Measurements from ENCODE around the gene CYB5R2.

Gene CYB5R2

GRCh38 chr11:7694235-7694634, 20.9 kb upstream of the CYB5R2 start:
- no peaks in the 10 kb centered on the region for H3K27me3 ChIP-seq
- TF ChIP-seq CTCF (IDR thresholded peaks at IDR 0.05) = no peak
- H3K4me1 ChIP-seq = no peaks in the 10 kb centered on the region
- DNase-seq = no peak
- H3K36me3 ChIP-seq = no peaks in the 10 kb centered on the region
- peak overlapping the region; percentile 5 to 21 for H3K4me3 ChIP-seq
- H3K27ac ChIP-seq = no peak overlapping the region
- intact Hi-C loops (cut with DNase I; ENCODE audit: low total_unique reads) = no loop called here
- H3K9me3 ChIP-seq = no peaks in the 10 kb centered on the region

GRCh38 chr11:7692426-7692825, 19.1 kb upstream of the CYB5R2 start:
- Histone ChIP-seq H3K4me1 (no peaks in the 10 kb centered on the region), H3K27ac (no peak overlapping the region), H3K27me3 (no peaks in the 10 kb centered on the region), H3K36me3 (no peaks in the 10 kb centered on the region), H3K9me3 (no peaks in the 10 kb centered on the region), H3K4me3 (no peak overlapping the region)
- intact Hi-C loops (cut with DNase I; ENCODE audit: low total_unique reads) = no loop called here
- no peak for DNase-seq
- TF ChIP-seq CTCF (IDR thresholded peaks at IDR 0.05) = no peak

- intact Hi-C loops (cut with DNase I; ENCODE audit: low total_unique reads) = no loop called here
- no peak for TF ChIP-seq CTCF (IDR thresholded peaks at IDR 0.05)
- H3K36me3 ChIP-seq = no peaks in the 10 kb centered on the region
- H3K4me1 ChIP-seq = no peaks in the 10 kb centered on the region
- H3K9me3 ChIP-seq = no peaks in the 10 kb centered on the region
- no peak for DNase-seq
- no peak overlapping the region for H3K27ac ChIP-seq
- H3K27me3 ChIP-seq = no peaks in the 10 kb centered on the region
- H3K4me3 ChIP-seq = no peak overlapping the region
These were observed 18.6 kb upstream of the CYB5R2 start for GRCh38 chr11:7691759-7692350.

- Histone ChIP-seq H3K27me3 (no peaks in the 10 kb centered on the region), H3K4me1 (no peaks in the 10 kb centered on the region), H3K27ac (no peak overlapping the region), H3K36me3 (no peaks in the 10 kb centered on the region), H3K9me3 (no peaks in the 10 kb centered on the region), H3K4me3 (no peak overlapping the region)
- no peak for TF ChIP-seq CTCF (IDR thresholded peaks at IDR 0.05)
- intact Hi-C loops (cut with DNase I; ENCODE audit: low total_unique reads) = no loop called here
- no peak for DNase-seq
These were observed 17.3 kb upstream of the CYB5R2 start for GRCh38 chr11:7690648-7691047.

GRCh38 chr11:7689239-7689638, 15.9 kb upstream of the CYB5R2 start:
- TF ChIP-seq CTCF (IDR thresholded peaks at IDR 0.05) = no peak
- H3K27me3 ChIP-seq = no peaks in the 10 kb centered on the region
- H3K4me3 ChIP-seq = no peak overlapping the region
- no peaks in the 10 kb centered on the region for H3K4me1 ChIP-seq
- no peak overlapping the region for H3K27ac ChIP-seq
- intact Hi-C loops (cut with DNase I; ENCODE audit: low total_unique reads) = loop anchor here (10.0 kb wide), 1 partner anchor 594 kb away; no protein-coding TSS in a partner anchor
- DNase-seq = no peak
- H3K9me3 ChIP-seq = no peaks in the 10 kb centered on the region
- H3K36me3 ChIP-seq = no peaks in the 10 kb centered on the region

Measured in tibial artery (tissue), 4 donors.